Kidney tubule cell (primary cell): ENCODE data around the gene FBXO15.

ENCODE experiments used
- DNase-seq: peaks from one replicate; pipeline ENCODE4 v3.0.0-alpha.2; 2018; ENCODE audit warnings: low spot score

Gene FBXO15

DNA sequence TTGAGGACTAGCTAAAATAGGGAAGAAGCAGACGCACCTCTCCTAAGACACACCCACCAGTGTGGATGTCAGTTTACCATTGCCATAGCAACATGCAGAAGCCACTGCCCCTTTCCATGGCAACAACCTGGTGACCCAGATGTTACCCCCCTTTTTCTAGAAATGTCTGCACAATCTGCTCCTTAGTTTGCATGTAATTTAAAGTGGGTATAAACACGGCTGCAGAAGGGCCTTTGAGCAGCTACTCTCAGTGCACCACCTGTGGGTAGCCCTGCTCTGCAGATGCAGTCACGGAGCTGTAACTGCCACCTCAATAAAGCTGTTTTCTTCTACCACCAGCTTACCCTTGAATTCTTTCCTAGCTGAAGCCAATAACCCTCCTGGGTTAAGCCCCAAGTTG lies 87.1 kb downstream of the FBXO15 start:
- DNase-seq: no peak

DNA sequence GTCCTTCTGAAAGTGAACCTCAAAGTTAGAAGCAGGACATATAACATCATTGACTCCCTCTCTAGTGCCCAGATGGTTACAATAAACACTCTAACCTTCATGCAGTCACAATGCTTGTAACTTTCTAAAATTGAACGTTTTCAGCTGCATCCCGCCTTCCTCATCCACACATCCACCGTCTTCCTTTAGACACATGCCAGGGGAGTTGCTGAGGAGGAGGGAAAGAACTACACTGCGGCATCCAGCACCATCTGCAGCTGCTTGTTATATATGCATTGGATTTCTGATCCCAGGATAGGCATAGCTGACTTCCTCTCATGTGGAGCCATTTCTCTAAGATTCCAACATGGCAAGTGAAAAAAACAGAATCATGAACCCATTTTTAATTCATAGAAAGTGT lies 96.8 kb downstream of the FBXO15 start:
- DNase-seq: no peak

DNA sequence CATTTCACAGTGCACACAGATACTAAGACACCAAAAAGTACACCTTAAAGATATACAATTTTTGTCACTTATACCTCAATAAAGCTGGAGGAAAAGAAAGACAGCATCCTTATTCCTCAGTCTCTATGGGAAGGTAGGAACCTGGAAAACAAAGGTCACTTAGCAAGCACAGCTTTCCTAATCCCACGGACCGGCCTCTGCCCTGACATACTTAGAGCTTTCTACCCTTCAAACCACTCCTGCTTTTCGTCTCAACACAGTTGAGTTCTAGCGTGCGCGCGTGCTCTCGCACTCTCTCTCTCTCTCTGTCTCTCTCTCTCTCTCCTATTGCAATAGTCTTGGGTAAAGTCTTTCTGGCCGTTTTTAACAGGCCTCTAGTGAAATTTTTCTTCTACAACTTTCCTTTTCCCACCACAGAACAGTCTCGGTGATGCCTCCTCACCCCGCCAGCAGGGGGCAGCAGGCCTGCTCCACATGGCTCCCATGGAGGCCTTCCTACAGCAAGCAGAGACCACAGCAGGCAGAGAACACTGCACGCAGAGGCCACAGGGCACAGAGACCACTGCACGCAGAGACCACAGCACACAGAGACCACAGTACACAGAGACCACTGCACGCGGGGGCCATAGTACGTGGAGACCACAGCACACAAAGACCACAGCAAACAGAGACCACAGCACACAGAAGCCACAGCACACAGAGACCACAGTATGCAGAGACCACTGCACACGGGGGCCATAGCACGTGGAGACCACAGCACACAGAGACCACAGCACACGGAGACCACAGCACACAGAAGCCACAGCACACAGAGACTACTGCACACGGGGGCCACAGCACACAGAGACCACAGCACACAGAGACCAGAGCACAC lies 106.9 kb downstream of the FBXO15 start:
- peak; percentile 35 for DNase-seq

DNA sequence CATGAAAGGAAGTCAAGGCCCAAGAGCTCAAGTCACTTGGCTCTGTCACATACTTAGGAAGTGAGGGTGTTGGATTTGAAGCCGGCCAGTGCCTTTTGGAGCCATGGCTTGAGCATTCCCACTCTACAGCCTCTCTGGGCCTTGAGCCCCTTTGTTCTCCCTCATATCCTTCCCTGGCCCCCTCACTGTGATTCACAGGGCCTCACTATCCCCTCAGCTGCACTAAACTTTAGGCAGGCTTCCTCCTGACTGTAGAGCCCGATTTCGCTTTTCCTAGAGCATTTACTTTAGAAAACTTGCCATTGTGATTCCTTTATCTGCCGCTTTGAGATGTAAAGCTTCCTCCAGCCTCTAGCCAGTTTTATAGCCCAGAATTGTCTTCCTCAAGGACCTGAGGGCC lies 107.6 kb downstream of the FBXO15 start:
- no peak for DNase-seq

DNA sequence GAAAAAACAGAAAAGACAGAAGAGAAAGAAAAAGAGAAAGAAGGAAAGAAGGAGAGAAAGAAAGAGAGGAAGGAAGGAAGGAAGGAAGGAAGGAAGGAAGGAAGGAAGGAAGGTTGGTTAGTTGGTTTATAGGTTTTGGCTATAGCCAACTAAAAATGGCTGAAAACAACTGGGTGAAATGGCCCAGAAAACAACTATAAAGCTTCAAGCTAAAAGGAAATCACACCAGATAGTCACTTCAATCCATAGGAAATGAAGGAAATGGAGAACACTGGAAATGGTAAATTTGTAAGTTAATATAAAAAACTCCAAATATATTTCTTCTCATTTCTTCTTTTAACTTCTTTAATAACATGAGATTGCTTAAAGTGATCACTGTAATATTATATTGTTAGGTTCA lies 118.5 kb downstream of the FBXO15 start:
- DNase-seq: no peak
